Tongue (tissue), 2 donors: ENCODE data around the gene XPO6. TPM values are rescaled to one million over a fixed set of nuclear protein-coding genes. Genes with fewer than 3 reads are reported as not detected.
"Not testable (repeated sequence)": the region's sequence is repeated elsewhere in the genome, so short reads cannot be mapped to it uniquely, and the experiment has no call there.

ENCODE experiments used
- DNase-seq: peaks from one replicate; pipeline ENCODE4 v3.0.0-alpha.2; 2015
- total RNA-seq: library from RNA; depleted of rRNA; stranded (reverse); fragments of >200 nt; gene quantifications from one replicate; pipeline ENCODE4 v1.2.3, GENCODE V29; 2014

The XPO6 gene
- total RNA-seq, 1 donor from 2014 or later, result 62.5 TPM

- no peak for DNase-seq
Measured at GRCh38 chr16:28149011-28149888, 62.5 kb downstream of the XPO6 start.

DNA sequence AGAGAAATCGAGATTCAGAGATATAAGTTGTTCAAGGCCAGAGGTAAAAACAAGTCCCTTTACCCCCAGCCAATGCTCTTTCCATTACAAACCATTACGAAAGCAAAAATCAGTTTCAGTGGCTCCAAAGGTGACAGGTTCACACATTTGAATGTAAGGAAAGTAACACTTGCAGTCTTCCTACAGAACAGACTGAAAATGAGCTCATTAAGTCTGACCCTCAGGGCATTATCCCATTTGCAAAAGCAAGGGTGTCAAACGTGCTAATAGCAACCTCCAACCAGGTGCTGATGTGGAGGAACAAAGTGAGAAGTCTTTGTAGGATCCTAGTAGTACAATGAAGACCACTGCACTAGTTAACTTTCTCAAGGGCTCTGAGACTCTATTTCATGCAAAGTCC lies 65.2 kb downstream of the XPO6 start:
- DNase-seq, result no peak

- no peak for DNase-seq
Measured at GRCh38 chr16:28145796-28146195, 66.0 kb downstream of the XPO6 start.

- DNase-seq, result no peak
Measured at GRCh38 chr16:28140788-28141618, 70.8 kb downstream of the XPO6 start.

GRCh38 chr16:28139530-28139929 lies 72.2 kb downstream of the XPO6 start:
- no peak for DNase-seq

- no peak for DNase-seq
Measured at GRCh38 chr16:28136751-28137434, 74.9 kb downstream of the XPO6 start.

GRCh38 chr16:28133666-28134065 lies 78.1 kb downstream of the XPO6 start:
- DNase-seq, result no peak

- DNase-seq, result no peak
Measured at GRCh38 chr16:28131743-28132393, 79.9 kb downstream of the XPO6 start.

GRCh38 chr16:28131181-28131580 lies 80.6 kb downstream of the XPO6 start:
- DNase-seq, result no peak

DNA sequence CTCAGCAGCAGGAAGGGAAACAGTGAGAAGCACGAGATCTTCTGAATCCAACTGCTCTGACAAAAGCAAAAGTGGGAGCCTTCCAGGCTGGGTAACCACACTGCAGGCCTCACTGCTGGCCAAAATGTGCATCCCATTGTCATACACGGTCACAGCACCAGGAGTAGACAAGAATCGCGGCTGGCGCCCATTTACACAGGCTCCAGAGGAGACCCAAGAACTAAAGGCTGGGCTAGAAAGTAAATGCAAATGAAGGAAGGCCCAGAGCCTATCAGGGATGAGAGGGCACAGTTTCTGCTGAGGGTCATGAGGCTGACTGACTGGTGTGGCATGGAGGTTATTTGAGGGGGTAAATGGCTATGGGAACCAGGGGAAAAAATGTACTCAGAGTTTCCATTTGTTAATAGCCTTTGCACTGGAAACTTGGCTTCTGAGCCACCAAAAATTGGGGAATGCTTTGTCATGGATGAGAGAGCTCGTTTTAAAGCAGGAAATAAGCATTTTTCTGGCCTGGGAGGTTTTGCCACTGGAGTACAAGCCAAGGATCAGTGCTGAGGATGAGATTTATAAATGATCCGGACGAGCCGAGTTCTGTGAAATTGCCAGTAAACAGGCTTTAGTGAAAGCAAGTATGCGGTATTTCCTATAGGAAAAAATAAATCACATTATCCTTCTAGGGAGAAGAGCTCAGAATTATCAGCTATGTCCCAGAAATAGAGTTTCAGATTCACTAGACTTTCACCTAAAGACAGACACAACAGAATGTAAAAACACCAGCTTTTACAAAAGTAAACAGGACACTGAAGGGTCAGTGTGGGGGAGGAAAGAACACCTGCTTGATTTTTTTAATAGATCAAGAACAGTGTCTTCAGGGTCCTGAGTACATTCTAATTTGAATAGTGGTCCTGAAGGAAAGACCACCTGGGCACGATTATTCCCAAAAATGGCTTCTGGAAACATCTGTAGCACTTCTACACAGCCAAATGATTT lies 81.4 kb downstream of the XPO6 start:
- DNase-seq, result peak; percentile 23

GRCh38 chr16:28126684-28127620 lies 84.8 kb downstream of the XPO6 start:
- no peak for DNase-seq

DNA sequence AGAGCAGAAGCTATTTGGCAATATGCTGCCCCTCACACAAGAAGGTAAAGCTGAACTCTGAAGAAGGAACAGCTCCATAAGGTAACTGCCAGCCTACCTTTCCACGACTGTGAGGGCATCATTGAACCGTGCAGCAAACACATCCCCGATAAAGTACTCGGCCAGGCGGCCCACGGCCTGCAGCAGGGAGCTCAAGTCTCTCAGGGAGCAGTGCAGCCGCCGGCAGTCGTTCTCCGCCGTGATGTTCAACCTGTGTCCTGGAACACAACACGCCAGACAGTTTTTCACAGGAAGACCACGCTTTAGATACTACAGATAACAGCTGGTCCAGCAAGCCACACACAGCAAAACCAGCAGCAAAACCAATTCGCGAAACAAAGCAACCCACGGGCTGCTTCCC lies 86.2 kb downstream of the XPO6 start:
- DNase-seq, result no peak

DNA sequence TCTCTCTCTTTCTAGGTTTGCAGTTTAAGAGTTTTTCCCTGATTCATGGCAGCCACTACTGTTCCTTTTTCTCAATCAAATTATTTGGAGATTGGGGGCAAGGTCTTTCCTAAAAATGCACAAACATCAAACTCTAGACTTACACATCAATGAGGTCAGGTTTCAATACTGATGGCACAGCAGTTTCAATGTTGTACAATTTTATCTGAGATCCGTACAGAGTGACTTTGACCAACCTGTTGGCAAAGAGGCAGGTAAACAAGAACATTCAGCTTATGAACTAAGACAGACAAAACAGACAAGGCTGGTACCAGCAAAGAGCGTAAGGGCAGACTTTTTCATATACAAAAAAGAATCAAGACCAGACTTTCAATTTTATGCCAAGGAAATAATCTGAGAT lies 90.2 kb downstream of the XPO6 start:
- DNase-seq, result no peak

- no peak for DNase-seq
Measured at GRCh38 chr16:28120754-28121153, 91.0 kb downstream of the XPO6 start.

DNA sequence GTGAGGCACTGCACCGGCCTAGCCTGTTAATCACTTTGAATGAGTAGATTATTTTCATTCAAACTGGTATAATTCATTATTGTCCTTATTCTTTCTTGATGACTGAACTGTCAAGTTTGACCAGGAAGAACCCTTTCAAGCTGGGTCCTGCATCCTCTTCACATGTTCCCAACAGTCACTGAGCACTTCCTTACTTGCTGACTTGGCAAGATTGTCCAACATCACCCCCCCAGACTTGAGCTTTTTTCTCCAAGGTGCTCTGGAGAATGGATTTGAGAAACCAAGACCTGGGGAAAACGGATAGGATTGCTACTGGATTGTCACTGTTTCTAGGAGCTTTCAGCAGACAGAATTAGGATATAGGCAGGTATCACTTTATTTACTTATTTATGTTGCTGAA lies 93.1 kb downstream of the XPO6 start:
- DNase-seq, result no peak

- no peak for DNase-seq
Measured at GRCh38 chr16:28117168-28117565, 94.6 kb downstream of the XPO6 start.

- DNase-seq, result not testable (repeated sequence)
Measured at GRCh38 chr16:28115866-28116265, 95.9 kb downstream of the XPO6 start.

DNA sequence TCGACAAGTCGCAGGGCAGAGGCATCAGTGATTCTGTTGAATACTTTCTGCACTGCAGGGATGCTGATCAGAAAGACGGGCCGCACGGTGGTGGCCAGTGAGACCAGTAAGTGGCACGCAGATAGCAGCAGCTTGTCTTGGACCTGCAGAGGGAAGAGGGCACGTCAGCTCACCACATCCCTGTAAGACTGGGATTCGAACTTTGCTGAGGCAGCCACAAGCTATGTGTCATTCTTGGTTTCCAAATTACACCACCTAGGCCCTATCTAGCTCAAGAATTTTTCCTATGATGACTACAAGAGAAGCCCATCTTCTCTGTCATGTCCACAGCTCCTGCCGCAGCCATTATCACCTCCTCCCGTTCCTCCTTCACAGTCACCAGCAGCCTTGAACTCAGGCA lies 98.9 kb downstream of the XPO6 start:
- no peak for DNase-seq

DNA sequence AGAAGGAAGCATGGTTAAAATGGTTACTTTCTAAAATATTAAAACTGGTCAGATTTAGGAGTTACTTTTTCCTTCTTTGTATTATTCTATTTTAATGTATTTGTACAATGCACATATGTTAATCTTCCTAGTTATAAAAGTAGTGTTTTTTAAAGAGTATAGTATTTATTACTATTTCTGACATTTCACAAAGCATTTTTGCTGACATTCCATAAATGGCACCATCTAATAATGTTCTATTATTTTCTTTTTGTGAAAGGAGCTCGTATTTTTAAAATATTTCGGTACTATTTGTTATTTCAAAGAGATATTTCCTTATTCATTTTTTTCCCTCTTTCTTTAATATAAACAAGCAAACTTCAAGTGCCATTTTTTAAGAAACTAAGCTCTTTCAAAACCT lies 100.8 kb downstream of the XPO6 start:
- DNase-seq, result no peak

- DNase-seq, result peak; percentile 11
Measured at GRCh38 chr16:28110479-28110878, 101.3 kb downstream of the XPO6 start.
